CD4-positive, alpha-beta T cell (primary cell): ENCODE results near the gene TRIM46. TPM values are rescaled to one million over a fixed set of nuclear protein-coding genes. Genes with fewer than 3 reads are reported as not detected.
A peak's percentile ranks its signal among the peaks of the same experiment; 100 is the strongest.
"Not testable (repeated sequence)": the region's sequence is repeated elsewhere in the genome, so short reads cannot be mapped to it uniquely, and the experiment has no call there.

Experiments
- ATAC-seq: fragments of 200-7000 bp; cut with Tn5 transposase; one replicate; pipeline ENCODE4 v1.10.0; 2022; ENCODE audit warnings: mild to moderate bottlenecking; ENCODE audit not compliant: poor library complexity
- CTCF ChIA-PET: fragments of 350-600 bp; sonication (Branson Sonifier 250); formaldehyde crosslinking; loops from one replicate; lab custom pipeline; 2021; ENCODE audit warnings: antibody characterized with exemption, inconsistent platforms; lab: Charles Lee
- POLR2A ChIA-PET: fragments of 350-600 bp; sonication (Branson Sonifier 250); formaldehyde crosslinking; loops from one replicate; lab custom pipeline; 2021; ENCODE audit warnings: antibody characterized with exemption, inconsistent platforms; lab: Charles Lee
- DNase-seq, 14 experiments: peaks; one replicate each; pipeline ENCODE4 v3.0.0-alpha.2; 2013 to 2020; ENCODE audit warnings: mixed read lengths in 2 of 14
- H3K27ac ChIP-seq, 2 donors: one replicate each; pipeline versions ENCODE4 v1.5.1 to v1.7.0; 2013; ENCODE audit warnings: low read length in 2 of 2, low read depth in 1 of 2, mild to moderate bottlenecking in 1 of 2
- H3K27me3 ChIP-seq, 2 experiments: 1 replicate in 1 of 2; 2 replicates in 1 of 2; pipeline versions ENCODE4 v1.6.1 to v1.7.0; 2013; ENCODE audit warnings: low read length in 2 of 2, control low read depth in 1 of 2, mild to moderate bottlenecking in 1 of 2, moderate library complexity in 1 of 2; ENCODE audit not compliant: insufficient read depth in 2 of 2, control insufficient read depth in 1 of 2
- H3K36me3 ChIP-seq: one replicate; pipeline ENCODE4 v1.6.1; 2013; ENCODE audit warnings: low read length, control low read depth; ENCODE audit not compliant: insufficient read depth
- H3K4me1 ChIP-seq: one replicate; pipeline ENCODE4 v1.6.1; 2013; ENCODE audit warnings: low read length, control low read depth; ENCODE audit not compliant: insufficient read depth
- H3K4me3 ChIP-seq: one replicate; pipeline ENCODE4 v1.5.1; 2013; ENCODE audit warnings: mild to moderate bottlenecking, low read length, moderate library complexity
- H3K9me3 ChIP-seq, 2 experiments: 1 replicate in 1 of 2; 2 replicates in 1 of 2; pipeline versions ENCODE4 v1.6.1 to v1.7.0; 2013; ENCODE audit warnings: low read length in 2 of 2, mild to moderate bottlenecking in 2 of 2, control low read depth in 1 of 2, moderate library complexity in 1 of 2; ENCODE audit not compliant: control insufficient read depth in 1 of 2, insufficient read depth in 1 of 2
- H3K27ac Mint-ChIP-seq: one replicate; pipeline ENCODE4 v1.8.0; 2020; ENCODE audit warnings: mixed read lengths
- H3K27me3 Mint-ChIP-seq: one replicate; pipeline ENCODE4 v1.8.0; 2021; ENCODE audit warnings: mixed read lengths
- H3K36me3 Mint-ChIP-seq: one replicate; pipeline ENCODE4 v1.8.0; 2021; ENCODE audit warnings: low read depth, mixed read lengths
- H3K4me1 Mint-ChIP-seq: one replicate; pipeline ENCODE4 v1.8.0; 2021; ENCODE audit warnings: low read depth, mixed read lengths
- H3K4me3 Mint-ChIP-seq: one replicate; pipeline ENCODE4 v1.8.0; 2020; ENCODE audit warnings: mild to moderate bottlenecking, mixed read lengths
- H3K9me3 Mint-ChIP-seq: one replicate; pipeline ENCODE4 v1.8.0; 2020; ENCODE audit warnings: mixed read lengths
- intact Hi-C, 2 experiments: fragments of 100-400 bp; cut with DNase I in 1 of 2; cut with micrococcal nuclease in 1 of 2; formaldehyde crosslinking; loops; one replicate each; pipeline versions ENCODE4 v1.15.1 to v1.9.0; 2023 to 2025; cut with DNase I, micrococcal nuclease
- total RNA-seq, 174 experiments: library from RNA in 2 of 174; stranded (reverse) in 2 of 174; gene quantifications; one replicate each; pipeline ENCODE4 v1.2.3 and lab custom pipeline; 2021 to 2026
- TF ChIP-seq, protein P1 (sequence below): fragments of 200-600 bp; IDR thresholded peaks from one replicate; pipeline ENCODE4 v1.8.0; 2022; ENCODE audit warnings: antibody characterized with exemption, mild to moderate bottlenecking

Gene TRIM46
- total RNA-seq, 2 experiments from 2014 or later = 2.9 to 3.0 TPM

DNA sequence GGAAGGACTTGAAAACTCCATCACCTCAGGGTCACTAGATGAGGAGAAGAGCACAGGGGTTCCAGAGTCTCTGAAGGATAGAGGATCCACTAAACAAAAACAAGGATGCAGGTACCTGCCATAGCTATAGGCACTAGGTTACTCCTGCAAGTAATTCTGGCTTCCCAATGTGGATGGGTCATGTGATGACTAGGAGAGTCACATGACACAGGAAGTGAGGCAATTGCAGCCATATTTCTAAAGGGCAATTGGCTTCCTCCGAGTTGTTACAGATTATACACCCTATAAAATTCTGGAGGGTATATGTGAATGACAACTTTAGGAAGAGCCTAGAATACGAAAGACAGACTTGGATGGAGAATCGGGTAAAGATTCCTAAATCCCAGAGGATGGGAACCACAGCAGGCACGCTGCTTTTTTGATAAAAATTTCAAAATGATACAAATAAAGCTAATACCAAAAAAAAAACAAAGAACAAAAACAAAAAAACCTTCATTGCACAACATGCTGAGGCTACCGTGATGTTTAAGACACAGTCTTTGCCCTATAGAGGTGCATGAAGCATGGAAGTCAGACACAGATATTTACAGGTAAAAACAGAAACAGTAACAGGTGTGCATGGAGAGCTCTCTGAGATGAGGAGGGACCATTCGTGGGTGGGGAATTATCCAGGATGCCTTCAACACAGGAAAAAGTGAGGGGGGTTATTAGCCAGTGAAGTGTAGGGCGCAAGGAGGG is 45.4 kb downstream of the TRIM46 start:
- H3K27ac ChIP-seq = no peak overlapping the region
- intact Hi-C loops = no loop called here
- H3K9me3 Mint-ChIP-seq = no peaks in the 10 kb centered on the region
- peak in 3 of 14 experiments; percentile 22 to 57 (median 39) for DNase-seq
- ChIA-PET POLR2A (interaction anchor here (1.0 kb wide), 1 partner anchor 8 kb away, joined by 4 read pairs; no protein-coding TSS in a partner anchor), CTCF (interaction anchor here (1.0 to 1.6 kb wide), 2 partner anchors 12 to 25 kb away, joined by 4 read pairs; no protein-coding TSS in a partner anchor)
- peaks cover 7% of the 10 kb centered on the region for H3K36me3 Mint-ChIP-seq
- no peaks in the 10 kb centered on the region for H3K27me3 ChIP-seq
- peaks cover 25% of the 10 kb centered on the region for H3K4me1 ChIP-seq
- ATAC-seq = no peak
- TF ChIP-seq, protein P1, sequence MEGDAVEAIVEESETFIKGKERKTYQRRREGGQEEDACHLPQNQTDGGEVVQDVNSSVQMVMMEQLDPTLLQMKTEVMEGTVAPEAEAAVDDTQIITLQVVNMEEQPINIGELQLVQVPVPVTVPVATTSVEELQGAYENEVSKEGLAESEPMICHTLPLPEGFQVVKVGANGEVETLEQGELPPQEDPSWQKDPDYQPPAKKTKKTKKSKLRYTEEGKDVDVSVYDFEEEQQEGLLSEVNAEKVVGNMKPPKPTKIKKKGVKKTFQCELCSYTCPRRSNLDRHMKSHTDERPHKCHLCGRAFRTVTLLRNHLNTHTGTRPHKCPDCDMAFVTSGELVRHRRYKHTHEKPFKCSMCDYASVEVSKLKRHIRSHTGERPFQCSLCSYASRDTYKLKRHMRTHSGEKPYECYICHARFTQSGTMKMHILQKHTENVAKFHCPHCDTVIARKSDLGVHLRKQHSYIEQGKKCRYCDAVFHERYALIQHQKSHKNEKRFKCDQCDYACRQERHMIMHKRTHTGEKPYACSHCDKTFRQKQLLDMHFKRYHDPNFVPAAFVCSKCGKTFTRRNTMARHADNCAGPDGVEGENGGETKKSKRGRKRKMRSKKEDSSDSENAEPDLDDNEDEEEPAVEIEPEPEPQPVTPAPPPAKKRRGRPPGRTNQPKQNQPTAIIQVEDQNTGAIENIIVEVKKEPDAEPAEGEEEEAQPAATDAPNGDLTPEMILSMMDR = no peak
- no peak overlapping the region for H3K4me3 Mint-ChIP-seq
- no peak overlapping the region for H3K4me3 ChIP-seq
- H3K27me3 Mint-ChIP-seq = no peaks in the 10 kb centered on the region
- H3K9me3 ChIP-seq = no peaks in the 10 kb centered on the region
- H3K27ac Mint-ChIP-seq = peak overlapping the region; percentile 9
- peaks cover 17% of the 10 kb centered on the region for H3K4me1 Mint-ChIP-seq
- no peaks in the 10 kb centered on the region for H3K36me3 ChIP-seq

GRCh38 chr1:155219592-155220031 is 46.0 kb downstream of the TRIM46 start:
- Mint-ChIP-seq H3K36me3 (peaks cover 7% of the 10 kb centered on the region), H3K9me3 (no peaks in the 10 kb centered on the region), H3K27ac (peak overlapping the region; percentile 9), H3K4me1 (peaks cover 17% of the 10 kb centered on the region), H3K27me3 (no peaks in the 10 kb centered on the region), H3K4me3 (no peak overlapping the region)
- Histone ChIP-seq H3K36me3 (no peaks in the 10 kb centered on the region), H3K27ac (peak overlapping the region in 1 of 2 donors; percentile 15), H3K4me1 (peaks cover 23% of the 10 kb centered on the region), H3K4me3 (no peak overlapping the region), H3K9me3 (no peaks in the 10 kb centered on the region), H3K27me3 (no peaks in the 10 kb centered on the region)
- DNase-seq (peak in 3 of 14 experiments; percentile 44 to 55 (median 53)), ATAC-seq (peak; percentile 26)
- ChIA-PET POLR2A (interaction anchor here (1.0 kb wide), 1 partner anchor 8 kb away, joined by 4 read pairs; no protein-coding TSS in a partner anchor), CTCF (interaction anchor here (1.0 to 1.6 kb wide), 2 partner anchors 12 to 26 kb away, joined by 4 read pairs; no protein-coding TSS in a partner anchor)
- intact Hi-C loops = no loop called here
- TF ChIP-seq, protein P1 = no peak

DNA sequence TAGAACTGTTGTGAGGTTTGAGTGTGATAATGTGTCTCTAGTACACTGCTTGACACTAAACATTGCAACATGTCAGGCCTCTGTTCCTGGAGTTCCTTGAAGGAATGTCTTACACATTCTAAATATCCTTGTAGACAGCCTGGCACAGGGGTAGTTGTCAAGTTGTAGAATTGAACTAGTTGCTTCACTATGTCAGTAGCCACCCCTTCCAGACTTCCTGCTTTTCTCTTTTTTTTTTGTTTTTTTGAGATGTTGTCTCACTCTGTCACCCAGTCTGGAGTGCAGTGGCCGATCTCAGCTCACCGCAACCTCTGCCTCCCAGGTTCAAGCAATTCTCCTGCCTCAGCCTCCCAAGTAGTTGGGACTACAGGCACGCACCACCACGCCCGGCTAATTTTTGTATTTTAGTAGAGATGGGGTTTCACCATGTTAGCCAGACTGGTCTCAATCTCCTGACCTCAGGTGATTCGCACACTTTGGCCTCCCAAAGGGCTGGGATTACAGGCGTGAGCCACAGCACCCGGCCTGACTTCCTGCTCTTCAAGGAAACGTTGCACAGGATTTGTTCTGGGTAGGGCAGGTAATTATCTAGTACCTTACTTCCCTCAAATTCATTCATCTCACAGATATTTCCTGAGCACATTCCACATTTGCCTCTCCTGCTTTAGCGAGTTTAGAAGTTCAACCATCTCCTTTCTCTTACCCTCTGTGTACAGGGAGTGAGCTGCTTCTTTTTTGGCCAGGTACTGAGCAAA is 46.7 kb downstream of the TRIM46 start:
- H3K4me1 Mint-ChIP-seq = peaks cover 10% of the 10 kb centered on the region
- intact Hi-C loops = not testable (repeated sequence)
- peaks cover 17% of the 10 kb centered on the region for H3K4me1 ChIP-seq

More for the DNA sequence above, 46.7 kb downstream of the TRIM46 start:
- H3K27me3 Mint-ChIP-seq, POLR2A ChIA-PET, H3K36me3 ChIP-seq, H3K36me3 Mint-ChIP-seq, H3K4me3 Mint-ChIP-seq, DNase-seq, H3K27me3 ChIP-seq, H3K9me3 Mint-ChIP-seq, CTCF ChIA-PET, H3K4me3 ChIP-seq, ATAC-seq, H3K27ac Mint-ChIP-seq, H3K9me3 ChIP-seq: not testable (repeated sequence)
- peak overlapping the region in 1 of 2 donors; percentile 15 for H3K27ac ChIP-seq
